Measurements from ENCODE around the gene LSMEM2.
A peak's percentile ranks its signal among the peaks of the same experiment; 100 is the strongest.
"Not testable (repeated sequence)": the region's sequence is repeated elsewhere in the genome, so short reads cannot be mapped to it uniquely, and the experiment has no call there.

The LSMEM2 gene

GRCh38 chr3:50300681-50301254 lies 21.9 kb downstream of the LSMEM2 start:
- DNase-seq, result no peak

- DNase-seq, result no peak
Measured at GRCh38 chr3:50302095-50303012, 23.5 kb downstream of the LSMEM2 start.

- DNase-seq, result no peak
Measured at GRCh38 chr3:50303013-50303815, 24.3 kb downstream of the LSMEM2 start, which contains the start of gene HYAL1. Gene HYAL1 (minus strand): TSS chr3:50303574. CDS start chr3:50302956, 618 bp downstream.

GRCh38 chr3:50304601-50305000 lies 25.7 kb downstream of the LSMEM2 start:
- no peak for DNase-seq

- not testable (repeated sequence) for DNase-seq
Measured at GRCh38 chr3:50312041-50312440, 33.2 kb downstream of the LSMEM2 start.

GRCh38 chr3:50314342-50314741 lies 35.5 kb downstream of the LSMEM2 start:
- DNase-seq, result no peak

GRCh38 chr3:50314816-50315215 lies 35.9 kb downstream of the LSMEM2 start:
- DNase-seq, result no peak

GRCh38 chr3:50316657-50317242 lies 37.9 kb downstream of the LSMEM2 start:
- peak; percentile 75 for DNase-seq

- peak; percentile 51 for DNase-seq
Measured at GRCh38 chr3:50317300-50317699, 38.4 kb downstream of the LSMEM2 start.

GRCh38 chr3:50318163-50318562 lies 39.3 kb downstream of the LSMEM2 start:
- DNase-seq, result no peak

- no peak for DNase-seq
Measured at GRCh38 chr3:50318615-50319014, 39.7 kb downstream of the LSMEM2 start.

- DNase-seq, result no peak
Measured at GRCh38 chr3:50319181-50319893, 40.5 kb downstream of the LSMEM2 start.

GRCh38 chr3:50319894-50320625 lies 41.2 kb downstream of the LSMEM2 start:
- no peak for DNase-seq

- DNase-seq, result peak; percentile 69
Measured at GRCh38 chr3:50320853-50321335, 42.0 kb downstream of the LSMEM2 start.

- peak; percentile 85 for DNase-seq
Measured at GRCh38 chr3:50321336-50322114, 42.6 kb downstream of the LSMEM2 start.

GRCh38 chr3:50322115-50322385 lies 43.2 kb downstream of the LSMEM2 start:
- no peak for DNase-seq

- DNase-seq, result peak; percentile 25
Measured at GRCh38 chr3:50322386-50323091, 43.7 kb downstream of the LSMEM2 start, which contains the start of gene HYAL2. Gene HYAL2 (minus strand): TSS chr3:50322745. CDS start chr3:50320489, 2,256 bp downstream.

- DNase-seq, result peak; percentile 9
Measured at GRCh38 chr3:50323092-50323600, 44.3 kb downstream of the LSMEM2 start.

- no peak for DNase-seq
Measured at GRCh38 chr3:50323614-50324199, 44.8 kb downstream of the LSMEM2 start.
